ENCODE results near the gene CRYBB2. TPM values are rescaled to one million over a fixed set of nuclear protein-coding genes. Genes with fewer than 3 reads are reported as not detected.

CRYBB2 gene
- total RNA-seq (under 1 TPM in 1 of 9 donors, not detected in 8; 0.55 TPM), polyA plus RNA-seq (1 to 10 TPM in 2 of 3 donors, under 1 TPM in 1; 0.24 to 1.9 (median 1.7) TPM)
- long read RNA-seq, donor 1: 0 reads
- long read RNA-seq, donor 2: 0 reads
- long read RNA-seq, donor 3: 0 reads
- long read RNA-seq, donor 4: 0 reads
- long read RNA-seq, donor 5: 0 reads
- long read RNA-seq, donor 6: 0 reads
- long read RNA-seq, donor 7: 0 reads
- long read RNA-seq, donor 8: 0 reads
- long read RNA-seq, donor 9: 0 reads
- long read RNA-seq, donor 10: 0 reads

- no peak for TF ChIP-seq POLR2A (IDR thresholded peaks at IDR 0.05)
- TF ChIP-seq CTCF (IDR thresholded peaks at IDR 0.05): no peak
- H3K9me3 ChIP-seq (replicated peaks in 1 of 3): no peaks in the 10 kb centered on the region
- no peak within 1 kb of the TSS for H3K27ac ChIP-seq
- H3K27me3 ChIP-seq: no peaks in the 10 kb centered on the region
- no peaks in the 10 kb centered on the region for H3K36me3 ChIP-seq (replicated peaks in 1 of 2)
- H3K4me1 ChIP-seq (replicated peaks in 1 of 2): no peaks in the 10 kb centered on the region
- DNase-seq: no peak
- H3K4me3 ChIP-seq: no peak within 1 kb of the TSS
- WGBS, 4 donors: 86 to 89% (median 89%) methylated on average over 19 of the region's 19 CpGs
- intact Hi-C loops (cut with DNase I): no loop called here
These were observed at the start of gene CRYBB2 for GRCh38 chr22:25219211-25219689. TSS of gene CRYBB2 (plus strand) at chr22:25219639. CDS start at chr22:25221430, 1,791 bp downstream.

- intact Hi-C loops (cut with DNase I): no loop called here
- TF ChIP-seq CTCF (IDR thresholded peaks at IDR 0.05): no peak
- no peak for TF ChIP-seq POLR2A (IDR thresholded peaks at IDR 0.05)
- Histone ChIP-seq H3K36me3 (replicated peaks in 1 of 2) (peaks cover 0 to 11% of the 10 kb centered on the region in 2 donors), H3K27ac (no peak overlapping the region), H3K4me3 (no peak overlapping the region), H3K4me1 (replicated peaks in 1 of 2) (peaks cover 0 to 10% of the 10 kb centered on the region in 2 donors), H3K9me3 (replicated peaks in 1 of 3) (no peaks in the 10 kb centered on the region), H3K27me3 (no peaks in the 10 kb centered on the region)
- DNase-seq: no peak
- WGBS, 4 donors: 75 to 83% (median 79%) methylated on average over 14 to 16 of the region's 16 CpGs
These were observed 48.9 kb upstream of the CRYBB2 start for GRCh38 chr22:25170426-25170980.

- Histone ChIP-seq H3K9me3 (replicated peaks in 1 of 3) (no peaks in the 10 kb centered on the region), H3K27ac (no peak overlapping the region), H3K4me3 (no peak overlapping the region), H3K36me3 (replicated peaks in 1 of 2) (peaks cover 0 to 11% of the 10 kb centered on the region in 2 donors), H3K27me3 (no peaks in the 10 kb centered on the region), H3K4me1 (replicated peaks in 1 of 2) (peaks cover 0 to 11% of the 10 kb centered on the region in 2 donors)
- WGBS, 4 donors: 59 to 69% (median 63%) methylated on average over 4 to 5 of the region's 5 CpGs
- intact Hi-C loops (cut with DNase I): loop anchor here in 1 of 2 donors (2.0 kb wide), 1 partner anchor 61 kb away; no protein-coding TSS in a partner anchor
- TF ChIP-seq POLR2A (IDR thresholded peaks at IDR 0.05) (no peak), CTCF (IDR thresholded peaks at IDR 0.05) (peak in 5 of 6 experiments; percentile 25 to 54 (median 53))
- DNase-seq: peak in 2 of 7 donors; percentile 44 to 47
These were observed 47.3 kb upstream of the CRYBB2 start for GRCh38 chr22:25172153-25172552.

GRCh38 chr22:25174156-25174887 lies 45.1 kb upstream of the CRYBB2 start:
- intact Hi-C loops (cut with DNase I): no loop called here
- no peak overlapping the region for H3K27ac ChIP-seq
- TF ChIP-seq CTCF (IDR thresholded peaks at IDR 0.05) (no peak), POLR2A (IDR thresholded peaks at IDR 0.05) (no peak)
- WGBS, 4 donors: 88 to 94% (median 92%) methylated on average over 12 to 13 of the region's 13 CpGs
- DNase-seq: no peak
- no peaks in the 10 kb centered on the region for H3K9me3 ChIP-seq (replicated peaks in 1 of 3)
- peaks cover 0 to 18% of the 10 kb centered on the region in 2 donors for H3K36me3 ChIP-seq (replicated peaks in 1 of 2)
- H3K4me1 ChIP-seq (replicated peaks in 1 of 2): peaks cover 0 to 10% of the 10 kb centered on the region in 2 donors
- no peaks in the 10 kb centered on the region for H3K27me3 ChIP-seq
- no peak overlapping the region for H3K4me3 ChIP-seq
